Activated T-helper 1 cell treated with anti-CD3 and anti-CD28 coated beads, Interleukin-2, amount 50 U/mL, for 16 hours (primary cell): ENCODE measurements around the gene FCRL2.
"Not testable (repeated sequence)": the region's sequence is repeated elsewhere in the genome, so short reads cannot be mapped to it uniquely, and the experiment has no call there.

Experiments
- DNase-seq, 2 donors: peaks; one replicate each; pipeline ENCODE4 v3.0.0-alpha.2; 2020; ENCODE audit warnings: low read depth in 1 of 2, low spot score in 1 of 2

FCRL2 gene

GRCh38 chr1:157758018-157758417 is 18.9 kb downstream of the FCRL2 start:
- no peak for DNase-seq

- DNase-seq: no peak
Measured at GRCh38 chr1:157753611-157754010, 23.3 kb downstream of the FCRL2 start.

- DNase-seq: no peak
Measured at GRCh38 chr1:157751283-157751682, 25.6 kb downstream of the FCRL2 start.

- no peak for DNase-seq
Measured at GRCh38 chr1:157748262-157748817, 28.6 kb downstream of the FCRL2 start.

GRCh38 chr1:157739229-157739901 is 37.6 kb downstream of the FCRL2 start:
- no peak for DNase-seq

- not testable (repeated sequence) for DNase-seq
Measured at GRCh38 chr1:157735991-157736390, 40.9 kb downstream of the FCRL2 start.

- DNase-seq: no peak
Measured at GRCh38 chr1:157734321-157734720, 42.6 kb downstream of the FCRL2 start.

GRCh38 chr1:157732755-157733154 is 44.2 kb downstream of the FCRL2 start:
- no peak for DNase-seq

- no peak for DNase-seq
Measured at GRCh38 chr1:157725221-157725577, 51.7 kb downstream of the FCRL2 start.

GRCh38 chr1:157724537-157725220 is 52.3 kb downstream of the FCRL2 start:
- no peak for DNase-seq

GRCh38 chr1:157723157-157723556 is 53.8 kb downstream of the FCRL2 start:
- DNase-seq: no peak

GRCh38 chr1:157721985-157722384 is 54.9 kb downstream of the FCRL2 start:
- DNase-seq: no peak

GRCh38 chr1:157715736-157716135 is 61.2 kb downstream of the FCRL2 start:
- no peak for DNase-seq

- DNase-seq: no peak
Measured at GRCh38 chr1:157711802-157712201, 65.1 kb downstream of the FCRL2 start.

GRCh38 chr1:157704878-157705277 is 72.1 kb downstream of the FCRL2 start:
- no peak for DNase-seq

- DNase-seq: no peak
Measured at GRCh38 chr1:157703981-157704380, 73.0 kb downstream of the FCRL2 start.

GRCh38 chr1:157702308-157702825 is 74.6 kb downstream of the FCRL2 start:
- no peak for DNase-seq

GRCh38 chr1:157700732-157701131 is 76.2 kb downstream of the FCRL2 start, which contains the start of gene FCRL3:
Gene FCRL3, minus strand, starts transcription at chr1:157700769. Its CDS starts 280 bp downstream, at chr1:157700489.
- DNase-seq: no peak

GRCh38 chr1:157700305-157700704 is 76.6 kb downstream of the FCRL2 start:
- DNase-seq: no peak

- no peak for DNase-seq
Measured at GRCh38 chr1:157697781-157698569, 79.0 kb downstream of the FCRL2 start.

GRCh38 chr1:157696966-157697628 is 79.8 kb downstream of the FCRL2 start:
- no peak for DNase-seq
